HG03460 (cell line): ENCODE results near the gene GJD3.

ENCODE experiments used
- ATAC-seq: cut with Tn5 transposase; IDR thresholded peaks from one replicate; pipeline ENCODE4 v1.9.1; 2021; ENCODE audit not compliant: unreplicated experiment

The GJD3 gene

GRCh38 chr17:40352779-40353394 lies 11.7 kb downstream of the GJD3 start:
- no peak for ATAC-seq

- ATAC-seq = no peak
These were observed 12.2 kb downstream of the GJD3 start for GRCh38 chr17:40352237-40352778.

GRCh38 chr17:40351359-40352236 lies 12.9 kb downstream of the GJD3 start:
- ATAC-seq = no peak

- no peak for ATAC-seq
These were observed 13.7 kb downstream of the GJD3 start for GRCh38 chr17:40350689-40351358.

GRCh38 chr17:40349895-40350688 lies 14.4 kb downstream of the GJD3 start:
- no peak for ATAC-seq

GRCh38 chr17:40349477-40349894 lies 15.1 kb downstream of the GJD3 start:
- ATAC-seq = no peak

GRCh38 chr17:40348562-40349476 lies 15.7 kb downstream of the GJD3 start:
- no peak for ATAC-seq

- no peak for ATAC-seq
These were observed 16.4 kb downstream of the GJD3 start for GRCh38 chr17:40348136-40348504.

- no peak for ATAC-seq
These were observed 17.0 kb downstream of the GJD3 start for GRCh38 chr17:40347319-40348135.

GRCh38 chr17:40346765-40347158 lies 17.8 kb downstream of the GJD3 start:
- ATAC-seq = no peak

GRCh38 chr17:40345994-40346764 lies 18.4 kb downstream of the GJD3 start:
- no peak for ATAC-seq

GRCh38 chr17:40345161-40345993 lies 19.2 kb downstream of the GJD3 start:
- ATAC-seq = no peak

GRCh38 chr17:40344421-40345160 lies 19.9 kb downstream of the GJD3 start:
- ATAC-seq = no peak

GRCh38 chr17:40343219-40344119 lies 21.1 kb downstream of the GJD3 start:
- no peak for ATAC-seq

- no peak for ATAC-seq
These were observed 21.9 kb downstream of the GJD3 start for GRCh38 chr17:40342504-40343218.
